HG03045 (cell line): Measurements from ENCODE around the gene LRRC61.
"Not testable (repeated sequence)": the region's sequence is repeated elsewhere in the genome, so short reads cannot be mapped to it uniquely, and the experiment has no call there.

Experiments used
- ATAC-seq: cut with Tn5 transposase; IDR thresholded peaks from one replicate; pipeline ENCODE4 v1.9.1; 2021; ENCODE audit warnings: mild to moderate bottlenecking, moderate library complexity; ENCODE audit not compliant: unreplicated experiment

Gene LRRC61, protein sequence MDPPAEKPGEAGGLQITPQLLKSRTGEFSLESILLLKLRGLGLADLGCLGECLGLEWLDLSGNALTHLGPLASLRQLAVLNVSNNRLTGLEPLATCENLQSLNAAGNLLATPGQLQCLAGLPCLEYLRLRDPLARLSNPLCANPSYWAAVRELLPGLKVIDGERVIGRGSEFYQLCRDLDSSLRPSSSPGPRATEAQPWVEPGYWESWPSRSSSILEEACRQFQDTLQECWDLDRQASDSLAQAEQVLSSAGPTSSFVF

GRCh38 chr7:150322833-150323681, at the start of gene LRRC61, which contains the start of gene ACTR3C:
LRRC61 (plus strand) TSS chr7:150323355; CDS start chr7:150336862, 13,507 bp downstream.
ACTR3C (minus strand) TSS chr7:150323545; CDS start chr7:150295296, 28,249 bp downstream.
- ATAC-seq: peak; percentile 62

- not testable (repeated sequence) for ATAC-seq
Measured at GRCh38 chr7:150276132-150276695, 46.9 kb upstream of the LRRC61 start.

DNA sequence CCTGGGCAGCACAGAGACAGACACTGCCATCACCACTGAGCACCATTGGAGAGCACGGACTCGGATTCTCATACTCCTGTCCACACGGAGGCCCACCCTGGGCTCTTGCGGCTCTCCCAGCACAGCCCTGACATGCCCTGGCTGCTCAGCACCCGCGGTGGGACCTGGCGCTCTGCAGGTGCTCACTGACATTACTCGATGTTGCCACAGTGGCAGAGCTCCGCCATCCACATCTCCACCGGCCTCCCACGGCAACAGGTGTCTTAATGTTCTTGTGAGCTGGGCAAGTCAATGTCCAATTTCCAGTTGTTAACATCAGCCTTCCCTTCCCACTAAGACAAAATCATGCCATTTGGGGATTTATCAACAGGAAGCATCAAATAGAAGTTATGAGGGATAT, 44.8 kb upstream of the LRRC61 start:
- ATAC-seq: not testable (repeated sequence)

- ATAC-seq: not testable (repeated sequence)
Measured at GRCh38 chr7:150281681-150282403, 41.3 kb upstream of the LRRC61 start.

DNA sequence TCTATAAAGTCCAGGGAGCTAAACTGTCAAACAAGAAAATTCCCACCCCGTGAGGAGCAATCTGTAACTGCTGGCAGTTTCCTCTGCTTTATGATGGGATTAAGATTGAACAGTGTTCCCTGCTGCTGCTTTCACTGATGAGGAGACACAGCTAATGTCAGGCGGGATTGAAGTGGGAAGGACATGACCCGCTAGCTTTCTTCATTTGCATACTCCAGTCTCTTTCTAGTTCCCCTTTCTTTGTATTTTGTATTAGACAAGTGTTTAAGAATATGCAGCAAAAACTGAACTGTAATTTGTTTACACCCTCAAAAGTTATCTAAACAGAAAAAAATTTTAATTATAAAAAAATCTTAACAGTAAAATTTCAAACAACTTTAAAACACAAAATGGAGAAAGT, 40.0 kb upstream of the LRRC61 start:
- ATAC-seq: not testable (repeated sequence)

DNA sequence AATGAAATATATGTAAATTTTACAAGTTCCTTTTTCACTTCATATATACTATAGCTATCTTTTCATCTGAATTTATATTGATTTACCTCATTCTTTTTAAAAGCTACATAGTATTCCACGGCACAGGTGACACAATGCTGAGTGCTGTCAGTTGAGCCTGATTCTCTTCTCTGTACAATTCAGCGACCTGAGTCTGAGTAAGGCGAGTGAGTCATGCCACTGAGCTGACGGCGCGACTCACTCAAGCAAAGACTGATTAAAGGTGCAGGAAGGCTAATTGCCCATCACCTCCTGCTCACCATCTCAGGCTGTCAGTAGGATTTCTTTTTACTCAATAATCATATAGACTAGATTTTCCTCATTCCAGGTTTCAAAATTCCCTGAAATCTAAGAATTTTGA, 39.5 kb upstream of the LRRC61 start:
- not testable (repeated sequence) for ATAC-seq

GRCh38 chr7:150285849-150286754, 37.1 kb upstream of the LRRC61 start:
- not testable (repeated sequence) for ATAC-seq

DNA sequence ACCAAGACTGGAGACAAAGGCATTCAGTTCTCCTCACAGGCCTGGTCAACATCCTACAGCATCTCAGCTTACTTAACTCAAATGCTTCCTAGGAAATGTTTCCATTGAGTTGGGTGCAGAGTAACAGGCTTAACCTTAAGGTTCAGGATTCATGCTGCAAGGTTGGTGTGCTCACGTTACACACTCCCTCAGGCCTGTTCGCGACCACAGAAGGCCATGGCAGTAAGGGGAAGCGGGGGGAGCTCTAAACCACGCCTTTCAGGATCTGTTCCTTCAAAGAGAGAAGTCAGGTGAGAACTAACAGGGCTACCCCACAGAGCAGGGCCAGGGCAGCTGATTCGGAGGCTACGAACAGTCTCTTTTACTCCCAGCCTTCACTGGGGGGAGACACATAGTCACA, 35.3 kb upstream of the LRRC61 start:
- not testable (repeated sequence) for ATAC-seq

DNA sequence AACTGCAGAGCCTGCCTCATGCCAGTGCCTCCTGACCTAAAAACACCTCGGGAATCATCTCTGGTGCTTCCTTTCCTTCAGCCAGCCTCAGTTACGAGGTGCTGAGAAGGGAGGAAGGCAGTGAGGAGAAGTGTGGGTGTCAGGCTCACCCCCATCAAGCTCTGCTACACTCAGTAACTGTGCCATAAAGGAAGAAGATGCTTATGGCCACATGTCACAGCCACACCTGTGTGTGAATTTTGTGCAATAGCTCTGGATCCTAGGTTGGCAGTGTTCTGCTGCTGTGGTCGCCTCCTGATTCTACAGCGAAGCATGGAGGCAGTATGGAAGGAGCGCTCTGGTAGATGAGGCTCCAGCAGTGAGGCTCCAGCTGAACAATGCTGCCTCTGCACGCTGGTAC, 34.3 kb upstream of the LRRC61 start:
- not testable (repeated sequence) for ATAC-seq

DNA sequence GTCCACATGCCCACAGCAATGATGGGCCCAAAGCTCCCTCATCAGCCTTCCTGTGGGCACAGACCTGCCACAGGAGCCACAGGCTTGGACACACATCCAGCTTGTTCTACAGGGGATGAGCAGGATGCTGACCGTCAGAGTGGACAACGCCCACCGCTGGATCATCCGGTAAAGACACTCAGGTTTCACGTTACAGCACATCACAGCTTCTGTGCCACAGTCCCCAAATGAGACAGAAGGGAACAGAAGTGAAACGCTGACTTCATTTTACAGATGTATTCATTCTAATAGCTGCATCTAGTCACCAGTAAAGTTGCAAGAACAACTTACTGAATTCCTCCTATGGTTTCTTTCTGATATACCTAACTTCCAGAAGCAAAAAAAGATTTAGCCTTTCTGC, 32.8 kb upstream of the LRRC61 start:
- ATAC-seq: not testable (repeated sequence)

DNA sequence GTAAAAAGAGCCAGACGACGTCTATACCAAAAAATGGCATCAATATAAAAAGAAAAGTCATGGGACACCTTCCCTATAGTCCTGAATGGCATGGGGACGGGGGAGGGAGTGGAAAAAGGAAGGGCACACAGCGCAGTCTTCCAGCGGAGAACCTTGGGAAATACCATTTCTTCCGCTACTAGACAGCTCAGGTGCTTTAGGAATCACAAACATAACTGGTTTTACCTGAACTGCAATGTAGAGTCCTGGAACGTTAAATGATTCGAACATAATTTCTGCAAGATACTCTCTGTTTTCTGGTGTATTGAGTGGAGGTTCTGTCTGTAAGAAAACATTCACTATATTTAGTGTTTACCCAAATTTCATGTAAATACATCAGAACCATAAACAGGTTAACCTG, 28.1 kb upstream of the LRRC61 start:
- ATAC-seq: not testable (repeated sequence)

DNA sequence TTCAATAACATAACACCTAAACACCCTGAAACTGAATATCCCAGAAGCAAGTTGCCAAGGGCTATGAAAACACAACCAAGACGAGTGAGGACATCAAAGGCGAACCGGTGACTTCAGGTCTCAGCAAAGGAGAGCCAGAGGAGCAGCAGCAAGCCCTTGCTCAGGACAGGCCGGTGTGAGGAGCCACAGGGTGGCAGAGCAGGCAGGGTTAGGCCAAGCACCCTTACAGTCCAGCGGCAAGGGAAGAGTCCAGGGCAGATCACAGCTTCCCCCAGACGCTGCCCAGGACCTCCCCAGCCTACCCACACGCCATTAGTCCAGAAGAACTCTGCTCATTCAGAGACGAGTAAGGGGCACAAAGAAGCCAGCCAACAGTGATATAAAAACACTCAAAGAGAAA, 27.5 kb upstream of the LRRC61 start:
- ATAC-seq: not testable (repeated sequence)

GRCh38 chr7:150296802-150297201, 26.4 kb upstream of the LRRC61 start:
- ATAC-seq: not testable (repeated sequence)

DNA sequence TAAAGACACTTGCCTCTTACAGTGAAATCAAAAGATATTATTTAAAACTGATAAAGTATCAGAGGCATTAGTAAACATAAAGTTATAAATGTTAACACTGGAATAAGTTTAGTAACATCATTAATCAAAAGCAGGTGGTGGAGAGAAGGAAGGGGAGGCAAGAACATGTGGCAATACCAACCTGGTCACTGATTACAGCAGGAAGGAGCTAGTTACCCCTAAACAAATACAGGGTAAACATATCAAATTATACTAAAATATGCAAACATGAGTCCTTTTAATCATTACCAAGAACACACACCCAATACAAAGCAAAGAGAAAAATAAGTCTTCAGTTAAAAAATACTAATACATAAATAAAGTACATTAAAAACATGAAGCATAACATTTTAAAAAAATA, 25.2 kb upstream of the LRRC61 start:
- not testable (repeated sequence) for ATAC-seq

DNA sequence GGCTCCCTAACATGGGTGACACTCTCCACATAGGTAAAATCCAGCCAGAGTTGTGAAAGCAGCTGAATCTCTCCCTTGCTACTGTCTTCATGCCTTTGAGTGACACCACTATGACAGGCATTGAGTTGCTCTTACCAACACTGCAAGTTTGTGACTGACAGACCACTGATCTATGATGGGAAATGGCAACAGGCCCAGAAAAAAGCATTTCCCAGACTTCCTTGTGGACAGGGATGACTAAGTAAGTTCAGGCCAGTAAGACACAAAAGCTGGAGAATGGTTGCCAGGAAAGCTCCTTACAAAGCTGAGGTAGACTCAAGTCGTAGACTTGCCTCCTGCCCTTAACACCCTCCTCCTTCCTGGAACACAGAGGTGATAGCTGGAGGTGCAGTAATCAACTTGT, 20.2 kb upstream of the LRRC61 start:
- ATAC-seq: not testable (repeated sequence)

- not testable (repeated sequence) for ATAC-seq
Measured at GRCh38 chr7:150304499-150305258, 18.5 kb upstream of the LRRC61 start.

- not testable (repeated sequence) for ATAC-seq
Measured at GRCh38 chr7:150305259-150305902, 17.8 kb upstream of the LRRC61 start.

DNA sequence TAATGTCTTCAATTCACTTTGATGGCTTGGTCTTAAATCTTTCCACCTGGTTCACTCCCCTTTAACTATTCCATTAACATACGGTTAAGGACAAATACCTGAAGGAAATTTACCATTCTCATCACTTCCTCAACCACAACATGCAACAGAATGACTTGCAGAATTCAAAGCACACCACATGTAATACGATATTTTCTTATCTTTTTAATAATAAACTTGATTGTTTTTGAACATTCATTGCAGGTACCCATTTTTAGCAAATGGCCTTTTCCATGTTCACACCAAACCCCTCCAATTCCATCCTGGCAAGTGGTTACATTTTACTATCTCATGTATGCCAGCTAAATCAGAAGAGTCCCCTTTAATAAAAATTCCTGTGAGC, 17.3 kb upstream of the LRRC61 start:
- not testable (repeated sequence) for ATAC-seq

DNA sequence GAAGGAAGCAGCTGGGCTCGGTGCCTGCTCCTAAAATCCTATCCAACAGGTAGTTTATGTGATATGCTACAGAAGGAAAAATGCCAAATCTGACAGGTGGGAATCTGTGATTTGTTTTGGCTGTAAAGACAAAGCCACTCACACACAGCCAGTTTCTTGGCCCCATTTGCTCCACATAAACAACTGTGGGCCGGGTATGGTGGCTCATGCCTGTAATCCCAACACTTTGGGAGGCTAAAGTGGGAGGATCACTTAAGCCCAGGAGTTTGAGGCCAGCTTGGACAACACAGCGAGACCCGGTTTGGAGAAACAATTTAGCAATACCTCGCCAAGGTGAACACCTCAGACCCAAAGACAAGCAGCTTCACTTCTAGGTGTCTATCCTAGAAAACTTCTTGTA, 16.8 kb upstream of the LRRC61 start:
- not testable (repeated sequence) for ATAC-seq
